GF-D8 (cell line): ENCODE results near the gene KAZN.

Experiments
- DNase-seq: peaks from one replicate; lab custom pipeline; 2025; lab: John Stamatoyannopoulos, UW

Gene KAZN

DNA sequence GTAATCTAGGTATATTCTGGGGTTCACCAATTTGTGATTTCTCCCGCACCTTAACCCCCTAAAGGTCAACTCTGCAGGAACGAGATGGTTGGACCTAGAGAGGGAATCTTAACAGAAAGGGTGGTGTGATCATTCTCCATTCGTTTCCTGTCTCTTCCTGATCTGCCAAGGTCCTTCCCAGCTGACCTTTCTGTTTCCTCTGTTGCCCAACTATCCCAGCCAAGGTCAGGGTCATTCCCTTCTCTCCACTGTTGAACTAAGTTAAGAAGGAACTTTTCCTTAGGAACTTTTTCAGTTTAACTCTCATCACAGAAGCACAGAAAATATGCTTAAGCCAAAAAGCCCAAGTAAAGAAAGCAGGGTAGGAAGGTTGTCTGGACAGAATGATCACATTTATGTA, 49.3 kb downstream of the KAZN start:
- no peak for DNase-seq

GRCh38 chr1:14648391-14648790, 49.9 kb downstream of the KAZN start:
- no peak for DNase-seq

- no peak for DNase-seq
Observed at GRCh38 chr1:14648896-14649855, 50.7 kb downstream of the KAZN start.

- DNase-seq, result no peak
Observed at GRCh38 chr1:14649976-14650375, 51.5 kb downstream of the KAZN start.

- no peak for DNase-seq
Observed at GRCh38 chr1:14650951-14651350, 52.5 kb downstream of the KAZN start.

GRCh38 chr1:14652840-14653239, 54.4 kb downstream of the KAZN start:
- DNase-seq, result no peak

DNA sequence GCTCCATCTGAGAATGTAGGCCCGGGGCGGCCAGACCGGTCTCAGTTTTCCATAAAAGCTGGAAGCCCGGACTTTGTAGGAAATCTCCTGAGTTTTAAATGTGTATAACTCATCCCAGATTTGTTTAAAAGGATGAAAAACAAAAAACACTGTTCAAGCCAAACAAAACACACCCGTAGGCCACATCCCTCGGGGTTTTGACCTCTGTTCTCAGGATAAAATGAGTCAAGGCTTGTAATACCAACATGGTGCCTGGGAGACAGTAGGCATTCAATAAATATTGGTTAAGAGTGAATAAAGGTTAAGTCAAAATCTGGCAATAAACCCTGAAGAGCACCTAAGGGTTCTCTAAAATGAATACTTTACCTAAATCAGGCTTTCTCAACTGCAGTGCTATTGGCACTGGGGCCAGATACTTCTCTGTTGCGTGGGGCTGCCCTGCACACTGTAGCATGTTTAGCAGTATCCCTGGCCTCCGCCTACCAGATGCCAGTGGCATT, 55.0 kb downstream of the KAZN start:
- no peak for DNase-seq

- no peak for DNase-seq
Observed at GRCh38 chr1:14654554-14654953, 56.1 kb downstream of the KAZN start.

- no peak for DNase-seq
Observed at GRCh38 chr1:14655385-14655784, 56.9 kb downstream of the KAZN start.

DNA sequence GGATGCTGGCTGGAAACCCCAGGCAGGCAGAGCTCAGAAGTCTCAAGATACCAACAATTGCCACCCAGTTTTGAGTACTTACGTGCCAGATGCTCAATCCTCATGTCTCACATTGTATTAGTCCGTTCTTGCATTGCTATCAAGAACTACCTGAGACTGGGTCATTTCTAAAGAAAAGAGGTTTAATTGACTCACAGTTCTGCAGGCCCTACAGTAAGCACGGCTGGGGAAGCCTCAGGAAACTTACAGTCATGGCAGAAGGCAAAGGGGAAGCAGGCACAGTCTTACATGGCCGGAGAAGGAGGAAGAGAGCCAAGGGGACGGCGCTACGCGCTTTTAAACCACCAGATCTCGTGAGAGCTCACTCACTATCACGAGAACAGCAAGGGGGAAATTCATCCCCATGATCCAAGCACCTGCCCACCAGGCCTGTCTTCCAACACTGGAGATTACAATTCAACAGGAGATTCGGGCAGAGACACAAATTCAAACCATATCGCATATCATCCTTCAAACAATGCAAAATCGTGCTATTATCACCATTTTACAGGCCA, 58.0 kb downstream of the KAZN start:
- DNase-seq, result no peak

- no peak for DNase-seq
Observed at GRCh38 chr1:14658642-14659041, 60.2 kb downstream of the KAZN start.

GRCh38 chr1:14659913-14660312, 61.4 kb downstream of the KAZN start:
- no peak for DNase-seq

DNA sequence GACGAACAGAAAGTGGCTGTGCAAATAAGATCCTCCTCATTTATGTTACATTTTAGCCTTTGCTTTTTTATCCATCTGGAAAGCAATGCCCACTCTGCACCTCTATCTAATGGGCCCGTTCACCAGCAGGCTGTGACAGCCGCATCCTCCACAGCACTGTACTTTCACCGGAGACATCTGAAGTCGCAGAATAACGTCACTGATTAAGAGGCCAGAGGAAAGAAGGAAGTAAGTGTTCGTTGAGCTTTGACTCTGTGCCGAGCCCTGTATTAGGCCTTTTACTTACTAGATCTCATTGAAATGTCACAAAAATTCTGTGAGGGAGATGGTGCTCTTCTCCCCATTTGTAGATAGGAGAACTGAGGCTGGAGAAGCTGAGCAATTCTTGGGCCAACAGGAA, 62.3 kb downstream of the KAZN start:
- DNase-seq, result no peak

- DNase-seq, result no peak
Observed at GRCh38 chr1:14661222-14661621, 62.7 kb downstream of the KAZN start.

DNA sequence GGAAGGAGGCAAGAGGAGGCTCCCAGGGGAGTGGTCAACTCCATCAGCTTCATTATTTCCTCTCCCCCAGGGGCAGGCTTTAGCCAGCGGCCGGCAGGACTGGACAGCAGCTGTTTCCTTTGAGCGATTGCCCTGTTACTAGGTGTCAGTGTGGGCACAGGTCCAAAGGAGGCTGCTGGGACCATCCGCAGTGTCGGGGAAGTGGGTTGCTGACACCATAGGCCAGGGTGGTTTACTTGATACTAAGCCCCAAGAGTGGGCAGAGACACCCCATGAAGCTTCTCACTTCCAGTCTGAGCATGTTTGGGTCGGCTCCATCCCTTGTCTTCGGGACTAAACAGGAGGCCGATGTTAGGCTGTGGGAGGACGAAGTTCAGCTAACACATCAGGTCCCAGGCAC, 63.6 kb downstream of the KAZN start:
- no peak for DNase-seq

DNA sequence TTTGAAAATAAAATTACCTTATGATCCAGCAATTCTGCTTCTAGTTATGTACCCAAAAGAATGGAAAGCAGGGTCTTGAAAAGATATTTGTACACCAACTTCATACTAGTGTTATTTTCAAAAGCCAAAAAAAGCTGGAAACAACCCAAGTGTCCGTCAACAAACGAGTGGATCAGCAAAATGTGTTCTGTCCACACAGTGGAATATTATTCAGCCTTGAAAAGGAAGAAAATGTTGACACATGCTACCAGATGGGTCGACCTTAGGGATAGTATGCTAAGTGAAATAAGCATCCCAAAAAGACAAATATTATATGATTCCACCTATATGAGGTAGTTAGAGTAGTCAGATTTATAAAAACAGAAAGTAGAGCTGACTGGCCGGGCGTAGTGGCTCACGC, 65.3 kb downstream of the KAZN start:
- DNase-seq, result no peak

DNA sequence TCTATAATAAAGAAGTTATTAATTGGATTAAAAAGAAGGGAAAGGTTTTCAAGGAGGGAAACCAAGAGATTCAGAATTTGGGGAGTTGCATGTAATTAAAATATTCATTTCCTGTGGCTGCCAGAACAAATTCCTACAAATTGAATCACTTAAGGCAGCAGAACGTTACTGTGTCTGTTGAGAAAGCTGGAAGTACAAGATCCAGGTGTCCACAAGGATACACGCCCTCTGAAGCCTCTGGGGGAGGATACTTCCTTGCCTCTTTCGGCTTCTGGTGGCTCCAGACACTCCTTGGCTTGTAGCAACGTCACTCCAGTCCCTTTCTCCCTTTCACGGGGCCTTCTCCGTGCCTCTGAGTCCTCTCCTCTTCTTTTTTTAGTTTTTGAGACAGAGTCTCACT, 67.9 kb downstream of the KAZN start:
- no peak for DNase-seq

DNA sequence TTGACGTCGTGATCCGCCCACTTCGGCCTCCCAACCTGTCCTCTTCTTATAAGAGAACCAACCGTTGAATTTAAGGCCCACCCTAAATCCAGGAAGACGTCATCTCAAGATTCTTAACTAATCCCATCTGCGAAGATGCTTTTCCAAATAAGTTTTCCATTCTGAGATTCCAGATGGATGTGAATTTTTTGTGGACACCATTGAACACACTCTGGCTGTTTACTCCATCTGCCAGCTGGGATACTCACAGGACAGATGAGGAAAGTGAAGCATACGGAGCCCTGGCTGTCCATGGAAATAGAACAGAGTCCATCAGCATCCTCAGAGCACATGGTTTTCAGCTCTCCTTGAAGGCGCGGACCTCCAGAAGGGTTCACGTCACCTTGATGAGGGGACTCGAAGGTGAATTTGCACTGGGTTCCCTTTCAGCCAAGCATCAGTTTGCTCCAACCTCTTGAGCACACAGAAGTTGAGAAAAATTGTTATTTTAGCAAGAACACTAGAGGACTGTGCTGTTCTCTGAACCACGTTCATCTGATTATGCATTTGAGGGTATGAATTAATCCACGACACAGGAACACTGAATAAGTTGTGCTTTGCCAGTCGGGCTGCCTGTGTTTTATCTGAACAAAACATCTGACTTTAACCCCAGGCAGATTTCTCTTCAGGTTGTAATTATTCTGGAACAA, 68.6 kb downstream of the KAZN start:
- no peak for DNase-seq

DNA sequence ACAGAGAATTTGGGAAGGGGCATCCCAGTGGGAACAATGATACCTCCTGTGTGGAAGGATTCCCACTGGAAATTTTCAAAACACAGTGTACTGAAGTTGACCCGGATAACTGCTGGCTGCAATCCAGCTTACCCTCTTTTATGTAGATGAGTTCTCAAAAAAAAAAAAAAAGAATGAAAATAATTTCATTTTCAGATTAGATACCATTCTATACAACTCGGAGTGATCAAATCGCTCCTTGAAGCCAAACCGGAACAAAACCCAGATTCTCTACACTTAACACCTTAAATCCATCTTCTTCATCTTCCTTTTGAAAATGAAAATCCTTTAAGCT, 69.1 kb downstream of the KAZN start:
- DNase-seq, result no peak

DNA sequence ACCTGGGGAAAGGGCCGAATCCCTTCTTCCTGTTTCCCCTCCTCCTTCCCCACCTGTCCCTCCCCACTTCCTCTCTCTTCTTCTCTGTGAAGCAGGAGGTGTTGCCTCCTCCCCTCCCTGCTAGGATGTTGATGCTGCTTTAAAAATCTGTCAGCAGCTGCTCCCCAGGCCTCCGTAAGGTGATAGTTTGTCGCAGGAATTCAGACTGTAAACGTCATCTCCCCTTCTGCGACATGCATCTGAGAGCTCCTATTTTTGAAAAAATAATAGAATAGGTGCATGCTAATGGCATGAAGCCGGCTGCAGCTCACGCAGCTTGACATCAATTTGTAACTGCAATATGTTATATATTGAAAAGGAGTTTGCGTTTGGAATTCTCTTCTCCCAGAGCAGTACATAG, 70.1 kb downstream of the KAZN start:
- no peak for DNase-seq

DNA sequence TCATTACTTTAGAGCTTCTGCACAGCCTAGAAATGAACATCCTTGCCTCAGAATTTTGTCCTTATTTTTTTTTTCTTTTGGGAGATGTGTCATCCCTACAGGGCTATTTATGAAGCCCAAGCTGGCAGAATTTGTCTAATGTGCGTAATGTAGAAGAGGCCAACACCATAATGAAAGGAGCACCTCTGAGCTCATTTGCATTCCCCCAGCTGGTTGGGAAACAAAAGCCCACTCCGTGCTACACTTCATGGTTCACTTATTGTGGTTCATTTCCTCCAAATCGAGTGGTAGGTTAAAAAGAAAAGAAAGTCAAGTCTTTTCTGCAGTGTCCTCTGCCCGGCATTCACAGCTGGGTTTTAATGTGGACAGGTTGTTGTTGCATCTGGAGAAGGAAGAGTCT, 73.5 kb downstream of the KAZN start:
- DNase-seq, result no peak

- DNase-seq, result no peak
Observed at GRCh38 chr1:14674030-14674429, 75.5 kb downstream of the KAZN start.

GRCh38 chr1:14676400-14676799, 77.9 kb downstream of the KAZN start:
- no peak for DNase-seq
